HG02759 (cell line): Measurements from ENCODE around the gene DNAH6.
"Not testable (repeated sequence)": the region's sequence is repeated elsewhere in the genome, so short reads cannot be mapped to it uniquely, and the experiment has no call there.

Experiments
- ATAC-seq: cut with Tn5 transposase; IDR thresholded peaks from one replicate; pipeline ENCODE4 v1.9.1; 2021; ENCODE audit warnings: mild to moderate bottlenecking, moderate library complexity; ENCODE audit not compliant: unreplicated experiment

Gene DNAH6

GRCh38 chr2:84498150-84498799 lies 18.0 kb upstream of the DNAH6 start:
- no peak for ATAC-seq

DNA sequence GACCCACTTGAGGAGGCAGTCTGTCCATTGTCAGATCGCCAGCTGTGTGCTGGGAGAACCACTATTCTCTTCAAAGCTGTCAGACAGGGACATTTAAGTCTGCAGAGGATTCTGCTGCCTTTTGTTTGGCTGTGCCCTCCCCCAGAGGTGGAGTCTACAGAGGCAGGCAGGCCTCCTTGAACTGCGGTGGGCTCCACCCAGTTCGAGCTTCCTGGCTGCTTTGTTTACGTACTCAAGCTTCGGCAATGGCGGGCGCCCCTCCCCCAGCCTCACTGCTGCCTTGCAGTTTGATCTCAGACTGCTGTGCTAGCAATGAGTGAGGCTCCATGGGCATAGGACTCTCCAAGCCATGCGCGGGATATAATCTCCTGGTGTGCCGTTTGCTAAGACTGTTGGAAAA lies 5.3 kb upstream of the DNAH6 start:
- not testable (repeated sequence) for ATAC-seq

DNA sequence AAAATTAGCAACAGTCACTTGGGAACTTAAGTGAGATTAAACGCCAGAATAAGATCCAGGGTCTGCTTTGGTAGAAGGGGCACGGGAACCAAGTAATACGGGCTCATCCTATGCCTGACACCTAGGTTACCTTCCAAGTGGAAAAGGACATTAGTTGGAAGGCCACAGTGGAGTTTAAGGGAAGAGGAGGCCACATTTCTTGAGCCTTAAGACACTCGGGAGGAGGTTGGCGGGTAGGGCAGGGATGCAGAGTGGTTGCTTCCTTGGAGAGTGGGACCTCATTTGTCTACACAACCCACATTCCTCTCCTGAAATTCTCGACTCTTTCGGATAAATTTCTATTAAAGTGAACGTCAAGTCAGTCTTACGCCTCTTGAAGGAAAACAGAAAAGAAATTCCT lies 510 bp upstream of the DNAH6 start:
- ATAC-seq, result no peak

GRCh38 chr2:84519332-84519957 lies 3.1 kb downstream of the DNAH6 start:
- ATAC-seq, result no peak

DNA sequence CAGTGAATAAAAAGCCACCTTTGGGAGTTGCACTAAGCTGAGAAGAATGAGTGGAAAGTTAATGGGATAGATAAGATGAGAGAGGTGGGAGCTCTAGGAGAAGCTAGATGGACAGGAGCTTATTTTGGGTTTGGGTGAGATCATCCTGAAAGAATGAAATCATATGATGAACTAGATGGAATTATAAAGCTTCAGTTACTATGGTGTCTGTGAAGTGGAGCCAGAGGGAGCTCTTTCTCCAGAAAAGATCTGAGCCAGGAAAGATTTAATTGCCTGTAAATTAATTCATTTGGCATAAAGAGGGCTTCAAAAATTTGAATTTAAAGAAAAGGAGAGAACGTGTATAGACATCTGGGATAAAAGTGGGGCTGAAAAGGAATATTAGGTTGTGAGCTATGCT lies 10.3 kb downstream of the DNAH6 start:
- ATAC-seq, result no peak

GRCh38 chr2:84527137-84528129 lies 11.1 kb downstream of the DNAH6 start:
- ATAC-seq, result no peak

GRCh38 chr2:84532291-84532690 lies 16.0 kb downstream of the DNAH6 start:
- no peak for ATAC-seq

- ATAC-seq, result no peak
These were observed 17.9 kb downstream of the DNAH6 start for GRCh38 chr2:84534225-84534624.

DNA sequence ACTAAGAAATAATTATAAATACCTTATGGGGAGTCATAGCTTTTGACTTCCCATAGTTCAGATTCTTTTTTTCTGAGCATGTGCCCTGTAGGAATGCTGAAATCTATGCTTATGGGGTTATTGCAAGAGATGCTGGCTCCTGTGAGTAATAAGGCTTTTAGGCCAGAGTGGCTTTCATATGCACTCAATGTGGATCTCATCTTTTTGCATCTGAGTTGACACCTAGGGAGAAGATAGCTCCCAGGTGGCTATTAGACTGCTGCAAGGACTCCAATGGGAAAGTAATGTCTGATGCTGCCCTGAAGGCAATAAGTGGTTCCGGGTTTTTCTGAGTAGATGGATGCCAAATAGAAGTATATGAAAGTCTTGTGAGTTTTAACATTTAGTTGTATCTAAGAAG lies 21.0 kb downstream of the DNAH6 start:
- no peak for ATAC-seq

DNA sequence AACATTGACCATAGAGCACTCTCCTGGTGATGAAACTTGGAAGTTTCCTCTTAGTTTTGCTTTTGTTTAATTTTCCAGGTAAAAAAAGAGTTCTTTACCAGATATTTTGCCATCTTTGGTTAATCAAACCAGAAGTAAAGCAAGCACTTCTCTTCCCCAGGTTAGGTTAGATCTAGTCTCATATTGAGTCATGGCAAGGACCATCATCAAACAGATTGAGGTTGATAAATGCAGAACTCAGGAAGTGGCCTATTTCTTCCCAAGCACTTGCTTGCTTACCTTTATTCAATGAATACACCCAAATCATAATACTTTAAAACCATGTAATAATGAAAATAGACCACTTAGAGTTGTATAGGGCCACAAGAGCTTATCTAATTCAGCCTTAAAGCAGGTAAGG lies 23.4 kb downstream of the DNAH6 start:
- ATAC-seq, result no peak

- ATAC-seq, result no peak
These were observed 28.7 kb downstream of the DNAH6 start for GRCh38 chr2:84545005-84545404.

DNA sequence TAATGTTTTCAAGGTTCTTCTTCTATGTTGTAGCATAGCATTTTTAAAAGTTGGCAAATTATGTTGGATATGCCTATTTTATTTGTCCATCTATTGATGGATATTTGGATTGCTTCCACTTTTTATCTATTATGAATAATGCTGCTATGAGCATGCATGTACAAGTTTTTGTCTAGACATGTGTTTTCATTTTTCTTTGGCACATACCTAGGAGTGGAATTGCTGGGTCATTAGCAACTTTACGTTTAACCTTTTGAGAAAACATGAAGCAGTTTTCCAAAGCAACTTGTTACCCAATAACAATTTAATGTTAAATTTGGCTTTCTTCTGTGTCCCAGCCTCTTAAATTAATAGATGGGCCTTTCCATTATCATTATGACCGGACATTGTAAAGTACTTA lies 30.3 kb downstream of the DNAH6 start:
- ATAC-seq, result no peak

- ATAC-seq, result no peak
These were observed 32.0 kb downstream of the DNAH6 start for GRCh38 chr2:84548303-84548702.

DNA sequence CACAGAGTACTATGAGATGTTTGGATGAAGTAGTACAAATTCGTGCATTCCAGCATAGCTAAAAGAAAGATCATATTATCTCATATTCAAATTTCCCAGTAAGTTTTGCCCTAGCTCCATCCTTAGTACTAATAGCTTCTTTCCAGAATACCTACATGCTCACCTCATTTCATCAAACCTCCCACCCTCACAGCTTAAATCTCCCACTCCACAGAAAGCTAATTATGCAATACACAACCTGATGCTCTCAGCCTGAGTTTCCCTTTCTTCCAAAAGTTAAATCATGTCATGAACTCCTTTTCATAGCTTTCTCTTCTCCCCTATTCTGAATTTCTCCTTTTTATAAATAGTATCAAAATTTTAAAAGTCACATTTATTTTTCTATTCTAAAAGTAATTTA lies 34.6 kb downstream of the DNAH6 start:
- no peak for ATAC-seq

DNA sequence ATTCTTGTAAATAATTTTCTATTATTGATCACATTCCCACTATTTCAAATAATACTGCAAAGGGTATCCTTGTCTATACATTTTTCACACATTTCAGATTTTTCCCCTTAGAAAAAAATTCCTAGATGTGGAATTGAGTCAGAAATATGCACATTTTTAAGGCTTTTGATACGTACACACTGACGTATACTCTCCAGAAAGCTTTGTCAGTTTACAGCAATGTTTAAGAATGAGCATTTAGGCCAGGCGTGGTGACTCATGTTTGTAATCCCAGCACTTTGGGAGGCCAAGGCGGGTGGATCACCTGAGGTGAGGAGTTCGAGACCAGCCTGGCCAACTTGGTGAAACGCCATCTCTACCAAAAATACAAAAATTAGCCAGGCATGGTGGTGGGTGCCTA lies 35.2 kb downstream of the DNAH6 start:
- not testable (repeated sequence) for ATAC-seq

GRCh38 chr2:84556190-84556589 lies 39.9 kb downstream of the DNAH6 start:
- ATAC-seq, result peak; percentile 85

DNA sequence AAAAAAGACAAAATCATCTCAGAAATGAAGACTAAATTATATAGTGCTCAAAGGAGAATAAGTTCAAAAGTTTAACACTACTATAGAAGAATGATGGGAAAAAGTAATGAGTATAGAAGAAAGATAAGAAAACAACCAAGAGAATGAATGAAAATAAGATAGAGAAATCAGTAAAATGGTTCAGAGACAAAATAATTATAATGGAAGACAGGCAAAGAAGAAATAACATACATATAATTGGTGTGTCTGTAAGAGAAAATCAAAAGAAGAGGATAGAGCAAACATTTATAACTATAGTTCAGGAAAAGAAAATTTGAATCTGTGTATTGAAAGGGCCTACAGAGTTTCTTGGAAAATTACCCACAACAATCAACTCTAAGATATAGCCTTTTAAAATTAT lies 43.5 kb downstream of the DNAH6 start:
- no peak for ATAC-seq

DNA sequence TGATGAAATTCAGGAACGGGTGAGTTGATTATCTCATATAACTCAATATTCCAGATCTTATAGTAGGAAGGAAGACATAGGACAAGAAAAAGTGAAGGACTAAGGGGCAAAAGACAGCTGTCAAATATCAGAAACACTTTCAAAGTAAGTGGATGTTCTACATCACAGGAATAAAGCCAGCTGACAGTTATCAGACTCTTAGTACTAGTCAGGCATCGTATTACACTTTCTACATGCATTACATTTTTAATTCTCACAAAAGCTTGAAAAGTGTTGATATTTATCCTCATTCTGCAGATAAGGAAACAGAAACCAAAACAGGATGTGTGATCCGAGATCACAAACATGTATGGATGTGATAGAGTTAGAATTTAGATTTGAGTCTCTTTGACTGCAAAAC lies 63.4 kb downstream of the DNAH6 start:
- ATAC-seq, result no peak

- no peak for ATAC-seq
These were observed 87.6 kb downstream of the DNAH6 start for GRCh38 chr2:84603911-84604310.

DNA sequence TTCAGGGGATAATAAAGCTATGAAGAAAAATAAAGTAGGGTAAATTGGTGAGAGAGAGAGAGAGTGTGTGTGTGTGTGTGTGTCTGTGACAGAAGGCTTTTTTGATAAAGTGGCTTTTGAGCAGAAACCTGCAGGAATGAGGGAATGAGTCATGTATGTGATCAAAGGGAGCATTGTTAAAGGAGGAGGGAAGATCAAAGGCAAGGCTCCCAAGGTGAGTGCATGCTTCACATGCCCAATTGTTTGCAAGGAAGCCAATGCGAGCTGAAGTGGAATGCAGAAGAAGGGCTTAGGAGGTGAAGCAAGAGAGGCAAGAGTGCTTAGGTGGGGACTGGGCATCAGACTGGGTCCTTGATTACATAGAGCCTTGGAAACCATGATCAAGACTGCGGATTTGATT lies 96.8 kb downstream of the DNAH6 start:
- no peak for ATAC-seq

GRCh38 chr2:84619794-84620371 lies 103.6 kb downstream of the DNAH6 start:
- ATAC-seq, result no peak
